Stomach (tissue), 9 donors: ENCODE data around the gene GNAI1. TPM values are rescaled to one million over a fixed set of nuclear protein-coding genes. Genes with fewer than 3 reads are reported as not detected.

Source experiments
- DNase-seq, 2 donors: peaks; one replicate each; pipeline versions ENCODE4 v3.0.0 to v3.0.0-alpha.2; 2013 to 2019
- H3K27ac ChIP-seq, 5 donors: fragments of 200-600 bp in 4 of 5; sonication (generic) in 4 of 5; one replicate each; pipeline ENCODE4 v1.5.1; 2013 to 2019; ENCODE audit warnings: mild to moderate bottlenecking in 1 of 5, moderate library complexity in 1 of 5
- H3K27me3 ChIP-seq, 3 donors: fragments of 200-600 bp; sonication (generic); one replicate each; pipeline ENCODE4 v1.5.1; 2017 to 2019; ENCODE audit warnings: mixed run types in 1 of 3
- H3K36me3 ChIP-seq, 4 donors: fragments of 200-600 bp; sonication (generic); 1 replicate in 3 of 4; 2 replicates in 1 of 4; pipeline ENCODE4 v1.5.1; 2016 to 2019
- H3K4me1 ChIP-seq, 4 donors: fragments of 200-600 bp; sonication (generic); one replicate each; pipeline ENCODE4 v1.5.1; 2016 to 2019
- H3K4me3 ChIP-seq, 4 donors: fragments of 200-600 bp; sonication (generic) in 3 of 4; one replicate each; pipeline ENCODE4 v1.5.1; 2016 to 2019; ENCODE audit warnings: mild to moderate bottlenecking in 1 of 4
- H3K9me3 ChIP-seq, 4 donors: fragments of 200-600 bp; sonication (generic); one replicate each; pipeline ENCODE4 v1.5.1; 2016 to 2019
- CTCF ChIP-seq, 7 experiments: fragments of 450-650 bp in 4 of 7; fragments of 200-600 bp in 3 of 7; sonication (generic) in 3 of 7; IDR thresholded peaks; one replicate each; pipeline ENCODE4 v1.5.1; 2016 to 2019; ENCODE audit warnings: antibody characterized with exemption in 7 of 7, control low read depth in 2 of 7, mild to moderate bottlenecking in 1 of 7
- EP300 ChIP-seq: sonication (generic); formaldehyde crosslinking; IDR thresholded peaks from one replicate; pipeline ENCODE4 v1.6.1; 2017; ENCODE audit warnings: antibody characterized with exemption
- POLR2A ChIP-seq, 4 donors: fragments of 450-650 bp; IDR thresholded peaks; one replicate each; pipeline ENCODE4 v1.6.1; 2016; ENCODE audit warnings: antibody characterized with exemption in 4 of 4, control low read depth in 2 of 4, mild to moderate bottlenecking in 1 of 4, moderate library complexity in 1 of 4
- POLR2AphosphoS5 ChIP-seq, 3 donors: sonication (generic); formaldehyde crosslinking; IDR thresholded peaks; one replicate each; pipeline ENCODE4 v1.6.1; 2016; ENCODE audit warnings: antibody characterized with exemption in 3 of 3
- WGBS, 5 donors: extraction: QIAGEN DNeasy Blood & Tissue Kit in 3 of 5; methylation state at CpG; one replicate each; pipeline versions ENCODE4 v1.1.5 to v1.1.7; 2013 to 2018; 5-methylcytosine and 5-hydroxymethylcytosine counted together
- intact Hi-C: fragments of 100-400 bp; cut with DNase I; formaldehyde crosslinking; loops from one replicate; pipeline ENCODE4 v1.15.1; 2023; ENCODE audit warnings: low total_unique reads
- polyA plus RNA-seq, 3 donors: library from polyadenylated mRNA; stranded (reverse); fragments of 200-250 nt; gene quantifications; one replicate each; pipeline ENCODE4 v1.2.3, GENCODE V29; 2013
- total RNA-seq, 5 donors: library from RNA; depleted of rRNA; stranded (reverse); fragments of >200 nt; gene quantifications; one replicate each; pipeline versions ENCODE4 v1.1.0 to v1.2.3, GENCODE V29; 2014 to 2016
- donor health status: healthy with polysubstance abuse.
- donor health status: Bipolar disorder and iron deficiency.
- donor health status: healthy.

GNAI1 gene
- total and polyA plus RNA-seq, 8 donors: 2.6 to 62.4 (median 27.5) TPM

GRCh38 chr7:80127412-80128160, 7.0 kb upstream of the GNAI1 start:
- TF ChIP-seq POLR2A (IDR thresholded peaks at IDR 0.05) (no peak), CTCF (IDR thresholded peaks at IDR 0.05) (no peak), POLR2AphosphoS5 (IDR thresholded peaks at IDR 0.05) (no peak), EP300 (no peak)
- Histone ChIP-seq H3K9me3 (no peaks in the 10 kb centered on the region), H3K36me3 (no peaks in the 10 kb centered on the region), H3K4me1 (peaks cover 0 to 10% (median 4%) of the 10 kb centered on the region in 4 donors), H3K27me3 (no peaks in the 10 kb centered on the region), H3K27ac (peak overlapping the region in 1 of 5 donors; percentile 22), H3K4me3 (no peak overlapping the region)
- peak in 1 of 2 donors; percentile 65 for DNase-seq
- intact Hi-C loops: no loop called here
- WGBS, 5 donors: 72 to 89% (median 80%) methylated on average over 1 of the region's 1 CpG

GRCh38 chr7:80128918-80129317, 5.7 kb upstream of the GNAI1 start:
- 79 to 92% (median 89%) methylated on average over 3 of the region's 3 CpGs for WGBS, 5 donors
- intact Hi-C loops: no loop called here
- no peak for DNase-seq
- Histone ChIP-seq H3K9me3 (no peaks in the 10 kb centered on the region), H3K4me1 (peaks cover 0 to 18% (median 7%) of the 10 kb centered on the region in 4 donors), H3K36me3 (no peaks in the 10 kb centered on the region), H3K27ac (no peak overlapping the region), H3K27me3 (no peaks in the 10 kb centered on the region), H3K4me3 (no peak overlapping the region)
- no peak for TF ChIP-seq POLR2A (IDR thresholded peaks at IDR 0.05)
- TF ChIP-seq CTCF (IDR thresholded peaks at IDR 0.05): no peak
- no peak for TF ChIP-seq POLR2AphosphoS5 (IDR thresholded peaks at IDR 0.05)
- no peak for TF ChIP-seq EP300

- Histone ChIP-seq H3K36me3 (no peaks in the 10 kb centered on the region), H3K9me3 (no peaks in the 10 kb centered on the region), H3K27me3 (peaks cover 0 to under 1% (median 0%) of the 10 kb centered on the region in 3 donors), H3K27ac (no peak overlapping the region), H3K4me1 (peaks cover 0 to 22% (median 10%) of the 10 kb centered on the region in 4 donors), H3K4me3 (no peak overlapping the region)
- TF ChIP-seq EP300 (no peak), POLR2AphosphoS5 (IDR thresholded peaks at IDR 0.05) (no peak), POLR2A (IDR thresholded peaks at IDR 0.05) (no peak), CTCF (IDR thresholded peaks at IDR 0.05) (no peak)
- intact Hi-C loops: loop anchor here (10.0 kb wide), 1 partner anchor 265 kb away; no protein-coding TSS in a partner anchor
- DNase-seq: no peak
Measured at GRCh38 chr7:80129785-80130184, 4.8 kb upstream of the GNAI1 start.

- WGBS, 5 donors: 58 to 77% (median 70%) methylated on average over 2 of the region's 2 CpGs
- peaks cover 0 to 7% (median 0%) of the 10 kb centered on the region in 3 donors for H3K27me3 ChIP-seq
- no peak overlapping the region for H3K27ac ChIP-seq
- no peaks in the 10 kb centered on the region for H3K36me3 ChIP-seq
- intact Hi-C loops: loop anchor here (10.0 kb wide), 1 partner anchor 263 kb away; no protein-coding TSS in a partner anchor
- DNase-seq: no peak
- no peaks in the 10 kb centered on the region for H3K9me3 ChIP-seq
- TF ChIP-seq POLR2AphosphoS5 (IDR thresholded peaks at IDR 0.05): no peak
- no peak for TF ChIP-seq EP300
- no peak for TF ChIP-seq CTCF (IDR thresholded peaks at IDR 0.05)
- no peak for TF ChIP-seq POLR2A (IDR thresholded peaks at IDR 0.05)
- peaks cover 0 to 29% (median 13%) of the 10 kb centered on the region in 4 donors for H3K4me1 ChIP-seq
- H3K4me3 ChIP-seq: no peak overlapping the region
Measured at GRCh38 chr7:80131675-80132435, 2.8 kb upstream of the GNAI1 start.
